LNCaP clone FGC (cell line): ENCODE results near the gene ATG9A.

ENCODE experiments used
- DNase-seq: peaks from one replicate; pipeline ENCODE4 v3.0.0-alpha.2; 2011; ENCODE audit warnings: low read depth
- H3K4me3 ChIP-seq: 2 replicates; pipeline ENCODE4 v1.5.1; 2011; ENCODE audit warnings: mild to moderate bottlenecking, low read depth, low read length, control low read depth
- CTCF ChIP-seq: IDR thresholded peaks from 2 replicates; pipeline ENCODE4 v1.5.1; 2012; ENCODE audit warnings: mild to moderate bottlenecking; ENCODE audit not compliant: control insufficient read depth, insufficient read depth; ENCODE audit errors: extremely low read depth

ATG9A gene

DNA sequence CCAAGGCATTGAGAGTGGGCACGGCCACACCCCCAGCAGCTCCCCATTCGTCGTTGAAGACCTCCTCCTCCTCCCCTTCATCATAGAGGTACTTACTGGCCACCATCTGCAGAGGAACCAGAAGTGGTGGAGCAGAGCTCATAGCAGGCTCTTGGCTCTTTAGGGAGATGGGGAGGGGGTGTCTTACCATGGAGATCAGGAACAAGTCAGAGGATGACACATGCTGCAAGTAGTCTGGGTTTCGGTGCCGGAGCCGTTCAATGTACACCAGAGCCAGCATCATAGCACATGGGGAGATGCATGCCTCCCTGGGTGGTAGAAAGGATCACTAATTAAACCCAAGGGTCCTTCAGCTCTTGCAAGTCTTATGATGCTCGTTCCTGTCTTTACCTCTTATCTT lies 54.6 kb downstream of the ATG9A start:
- no peak for DNase-seq
- TF ChIP-seq CTCF, result no peak
- H3K4me3 ChIP-seq, result no peak overlapping the region

- H3K4me3 ChIP-seq, result no peak overlapping the region
- no peak for TF ChIP-seq CTCF
- no peak for DNase-seq
Measured at GRCh38 chr2:219174146-219174545, 55.3 kb downstream of the ATG9A start.

DNA sequence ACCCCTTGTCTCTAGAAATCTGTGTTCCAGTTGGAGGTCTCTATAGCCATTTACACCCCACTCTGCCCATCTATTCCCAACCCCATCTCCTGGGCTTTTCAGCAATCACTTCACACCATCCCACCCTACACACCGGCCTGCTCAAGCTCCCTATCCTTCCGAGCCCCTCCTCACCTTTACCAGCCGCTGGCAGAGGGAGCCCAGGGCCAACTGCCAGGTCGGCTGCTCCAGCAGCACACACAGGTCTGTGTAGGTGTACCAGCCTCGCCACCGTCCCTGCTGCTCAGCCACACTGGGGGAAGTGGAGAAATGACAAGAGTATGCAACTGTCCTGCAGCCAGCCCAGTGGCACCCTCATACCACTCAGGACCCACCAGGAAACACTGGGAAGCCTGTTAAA lies 56.3 kb downstream of the ATG9A start:
- H3K4me3 ChIP-seq, result no peak overlapping the region
- no peak for DNase-seq
- TF ChIP-seq CTCF, result no peak

- DNase-seq, result no peak
- no peak overlapping the region for H3K4me3 ChIP-seq
- TF ChIP-seq CTCF, result no peak
Measured at GRCh38 chr2:219172231-219173154, 56.9 kb downstream of the ATG9A start.

- no peak for DNase-seq
- TF ChIP-seq CTCF, result peak; percentile 44; the same call in 1 of the 2 replicates
- H3K4me3 ChIP-seq, result no peak overlapping the region
Measured at GRCh38 chr2:219171231-219171651, 58.2 kb downstream of the ATG9A start.

- H3K4me3 ChIP-seq, result no peak within 1 kb of the TSS
- TF ChIP-seq CTCF, result no peak
- DNase-seq, result no peak
Measured at GRCh38 chr2:219169930-219170654, 59.3 kb downstream of the ATG9A start, which contains the start of gene SLC23A3. Gene SLC23A3 (minus strand): TSS chr2:219170029. CDS start chr2:219169984, 45 bp downstream.
